T-helper 2 cell treated with Interferon-gamma antibody and Interleukin-4, amounts not matched to agents 100 ng/mL and 5 ng/mL, for 36 hours (primary cell): ENCODE results near the gene ATP8A2. TPM values are rescaled to one million over a fixed set of nuclear protein-coding genes. Genes with fewer than 3 reads are reported as not detected.

Experiments
- intact Hi-C: fragments of 100-400 bp; cut with micrococcal nuclease; formaldehyde crosslinking; loops from one replicate; pipeline ENCODE4 v1.15.1; 2023
- total RNA-seq: library from RNA; stranded (reverse); gene quantifications from 2 replicates; pipeline ENCODE4 v1.2.3, GENCODE V29; 2022

ATP8A2 gene
- total RNA-seq, 1 donor from 2014 or later, result 0.50 TPM

DNA sequence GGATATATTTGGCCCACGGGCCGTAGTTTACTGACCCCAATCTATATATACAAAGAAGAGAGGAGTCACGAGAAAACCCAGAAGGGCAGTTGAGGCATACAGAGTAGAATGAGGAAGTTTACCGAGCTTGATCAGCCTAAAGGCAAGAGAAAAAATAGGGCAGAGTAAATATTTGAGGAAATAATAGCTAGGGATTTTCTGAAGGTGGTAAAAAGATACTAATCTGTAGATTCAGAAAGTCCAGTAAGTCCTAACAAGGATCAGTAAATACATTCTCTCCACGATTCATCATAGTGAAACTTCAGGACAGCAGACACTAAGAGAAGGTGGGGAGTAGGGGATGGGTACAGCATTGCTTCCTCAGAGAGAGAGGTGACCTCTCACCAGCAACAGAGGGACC is 248.1 kb downstream of the ATP8A2 start:
- intact Hi-C loops, result no loop called here

DNA sequence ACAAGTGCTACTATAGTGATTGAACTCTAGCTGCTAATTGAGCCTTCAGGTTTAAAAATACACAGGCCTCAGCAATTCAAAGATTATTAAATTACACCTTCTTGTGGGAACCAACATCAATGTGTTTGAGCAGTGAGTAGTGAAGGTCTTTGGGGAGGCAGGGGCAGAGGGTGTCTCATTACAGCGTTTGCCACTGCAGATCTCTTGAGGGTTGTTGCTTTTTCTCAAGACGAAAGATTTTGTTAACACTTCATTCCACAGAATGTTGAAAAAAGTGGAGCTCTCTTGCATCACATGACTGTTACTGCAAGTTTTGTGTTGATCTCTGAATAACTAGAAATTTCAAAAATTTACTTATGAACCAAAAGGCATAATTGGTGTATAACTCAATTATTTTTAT is 253.6 kb downstream of the ATP8A2 start:
- intact Hi-C loops, result no loop called here

DNA sequence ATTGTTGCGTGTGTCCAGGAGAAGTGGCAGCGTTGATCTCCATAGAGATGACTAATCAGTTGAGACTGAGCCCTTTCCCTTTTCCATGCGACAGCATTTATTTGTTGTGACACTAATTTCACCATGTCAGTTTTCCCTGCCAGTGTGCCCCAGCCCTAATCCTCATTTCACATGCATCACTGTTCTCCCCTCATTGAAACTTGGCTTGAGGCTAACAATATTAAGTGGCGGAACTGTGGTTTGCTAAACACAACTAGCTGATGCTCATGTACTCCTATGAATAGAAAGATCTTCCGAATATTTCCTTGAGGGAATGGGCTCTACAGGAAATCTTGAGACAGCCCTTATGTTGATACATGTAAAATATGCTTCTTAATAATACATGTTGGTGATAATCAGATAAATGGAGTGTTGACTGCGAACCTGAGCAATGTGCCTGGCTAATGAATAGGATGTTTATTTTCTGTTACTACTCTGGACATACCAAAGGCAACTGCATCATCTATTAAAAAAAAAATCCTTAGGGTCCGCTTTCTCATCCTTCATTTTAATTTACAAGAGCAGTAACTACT is 258.6 kb downstream of the ATP8A2 start:
- intact Hi-C loops, result no loop called here

DNA sequence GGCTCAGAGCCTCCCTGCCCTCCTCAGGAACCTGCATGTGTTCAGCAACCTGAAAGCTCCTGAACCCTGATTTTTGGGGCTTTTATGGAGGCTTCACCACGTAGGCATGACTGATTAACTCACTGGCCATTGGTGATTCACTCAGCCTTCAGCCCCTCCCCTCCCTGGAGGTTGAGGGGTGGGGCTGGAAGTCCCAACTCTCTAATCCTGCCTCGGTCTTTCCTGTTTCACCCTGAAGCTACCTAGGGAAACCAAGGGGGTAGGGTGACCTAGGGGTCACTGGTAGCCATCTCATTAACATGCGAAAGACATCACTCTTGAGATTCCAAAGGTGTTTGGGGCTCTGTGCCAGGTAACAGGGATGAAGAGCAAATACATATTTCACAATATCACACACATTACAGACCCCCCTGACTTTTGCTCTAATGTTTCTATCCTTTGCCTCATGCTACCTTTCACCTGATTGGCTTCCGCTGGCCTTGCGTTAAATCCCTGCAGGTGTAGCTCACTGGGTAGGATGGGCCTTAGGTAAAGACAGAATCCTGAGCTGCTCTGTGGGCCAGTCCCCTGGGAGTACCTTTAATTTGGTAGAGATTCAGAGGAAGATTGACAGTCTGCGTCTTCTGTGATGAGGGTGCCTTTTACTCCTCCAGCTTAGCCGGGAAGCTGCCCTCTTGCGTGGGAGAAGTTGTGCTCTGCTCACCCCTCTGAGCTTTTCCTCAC is 260.6 kb downstream of the ATP8A2 start:
- intact Hi-C loops, result no loop called here

DNA sequence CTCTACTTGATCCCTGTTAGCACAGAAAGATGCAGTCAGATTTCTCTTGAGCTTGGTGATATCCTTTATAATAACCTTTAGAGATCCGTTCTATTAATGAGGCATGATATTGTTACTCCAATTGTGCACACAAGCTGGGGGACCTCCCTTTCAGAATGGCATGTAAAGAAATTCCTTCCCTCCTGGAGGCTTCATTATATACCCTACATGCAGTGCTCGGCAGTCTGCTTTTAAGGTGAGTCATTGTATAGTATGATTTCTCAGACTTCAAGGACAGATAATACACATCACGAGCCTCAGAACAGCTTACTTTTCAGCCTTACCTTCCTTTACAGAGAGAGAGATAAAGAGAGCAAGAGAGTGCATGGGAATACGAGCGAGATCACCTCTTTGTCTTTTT is 261.3 kb downstream of the ATP8A2 start:
- intact Hi-C loops, result no loop called here

DNA sequence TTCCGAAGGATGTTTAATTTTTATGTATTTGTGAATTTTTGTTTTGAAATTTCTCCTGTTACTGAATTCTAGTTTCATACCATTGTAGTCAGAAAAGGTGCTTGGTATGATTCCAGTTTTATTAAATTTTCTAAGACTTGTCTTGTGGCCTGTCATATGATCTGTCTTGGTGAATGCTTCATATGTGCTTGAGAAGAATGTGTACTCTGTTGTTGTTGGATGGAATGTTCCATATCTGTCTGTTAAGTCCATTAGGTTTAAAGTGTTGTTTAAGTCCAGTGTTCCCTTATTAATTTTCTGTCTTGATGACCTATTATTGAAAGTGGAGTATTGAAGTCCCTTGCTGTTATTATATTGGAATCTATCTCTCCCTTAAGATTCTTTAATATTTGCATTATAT is 273.9 kb downstream of the ATP8A2 start:
- intact Hi-C loops, result no loop called here

DNA sequence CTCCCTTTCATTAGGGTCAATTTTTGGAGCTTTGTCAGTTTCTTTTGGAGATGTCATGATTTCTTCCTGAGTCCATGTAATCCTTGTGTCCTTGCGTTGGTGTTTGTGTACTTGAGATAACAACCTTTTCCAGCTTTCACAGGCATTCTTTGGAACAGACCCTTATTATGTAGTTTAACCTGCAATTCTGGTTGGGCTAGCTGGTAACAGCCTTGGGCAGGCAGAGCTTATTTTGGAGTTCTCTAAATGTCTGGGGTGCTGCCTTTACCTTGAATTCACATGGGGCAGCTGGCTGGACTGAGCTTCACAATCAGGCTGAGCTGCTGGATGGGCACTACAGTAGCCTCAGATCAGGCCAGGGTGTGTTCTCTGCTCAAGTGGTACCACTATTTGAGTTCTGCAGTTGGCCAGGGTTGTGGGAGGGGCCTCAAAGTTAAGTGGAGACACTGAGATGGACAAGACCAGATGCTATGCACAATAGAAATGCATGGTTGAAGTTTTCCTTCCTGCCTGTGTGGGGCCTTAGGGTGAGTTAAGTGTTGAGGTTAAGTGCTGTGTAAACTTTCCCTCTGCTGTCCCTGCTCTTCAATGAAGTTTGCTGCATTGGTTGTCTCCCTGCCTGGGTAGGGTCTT is 277.3 kb downstream of the ATP8A2 start:
- intact Hi-C loops, result no loop called here

DNA sequence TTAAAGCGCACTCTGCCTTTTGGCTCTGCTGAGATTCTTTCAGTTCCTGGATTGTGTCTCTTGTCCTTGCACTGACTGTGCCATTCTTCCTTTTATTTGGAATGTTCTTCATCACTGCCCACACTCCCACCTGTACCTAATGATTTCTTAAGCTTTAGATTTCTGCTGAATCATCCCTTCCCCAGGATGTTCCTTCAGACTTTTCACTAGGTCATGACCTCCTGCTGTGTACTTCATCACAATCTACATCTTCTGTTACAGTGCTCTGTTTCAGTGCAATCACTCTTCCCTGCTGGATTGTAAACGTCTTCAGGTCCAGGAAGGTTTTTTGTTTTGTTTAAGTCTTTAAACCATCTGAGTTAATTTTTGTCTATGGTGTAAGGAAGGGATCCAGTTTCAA is 281.0 kb downstream of the ATP8A2 start:
- intact Hi-C loops, result no loop called here

DNA sequence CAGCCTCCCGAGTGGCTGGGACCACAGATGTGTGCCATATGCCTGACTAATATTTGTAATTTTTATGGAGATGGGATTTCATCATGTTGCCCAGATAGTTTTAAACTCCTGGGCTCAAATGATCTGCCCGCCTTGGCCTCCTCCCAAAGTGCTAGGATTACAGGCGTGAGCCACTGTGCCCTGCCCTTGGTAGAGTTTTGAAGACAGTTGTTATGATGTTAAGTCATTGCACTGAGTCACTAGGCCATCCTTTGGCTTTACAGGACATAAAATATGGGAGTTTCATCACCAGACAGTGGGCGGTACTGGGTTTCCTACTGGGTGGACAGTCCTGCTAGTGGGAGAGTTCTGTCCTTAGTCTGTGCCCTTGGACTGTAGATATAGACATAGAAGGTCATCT is 282.5 kb downstream of the ATP8A2 start:
- intact Hi-C loops, result no loop called here

DNA sequence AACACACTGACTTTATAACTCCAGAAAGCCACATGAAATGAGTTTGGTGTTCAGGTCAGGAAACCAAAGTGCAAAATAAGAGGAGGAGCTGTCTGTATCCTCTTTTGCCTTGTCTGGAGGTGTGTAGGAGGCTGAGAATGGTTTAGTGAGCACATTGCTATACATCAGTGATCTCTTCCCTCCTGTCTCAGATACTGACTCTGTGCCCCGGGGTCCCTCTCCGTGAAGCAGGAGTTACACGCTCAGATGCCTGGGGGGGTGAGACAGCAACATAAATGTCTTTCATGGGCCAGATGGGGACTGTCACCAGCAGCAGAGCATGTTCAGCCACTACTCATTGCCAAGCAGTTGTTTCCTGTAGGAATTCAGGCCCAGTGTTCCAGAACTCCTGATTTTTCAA is 285.4 kb downstream of the ATP8A2 start:
- intact Hi-C loops, result no loop called here

DNA sequence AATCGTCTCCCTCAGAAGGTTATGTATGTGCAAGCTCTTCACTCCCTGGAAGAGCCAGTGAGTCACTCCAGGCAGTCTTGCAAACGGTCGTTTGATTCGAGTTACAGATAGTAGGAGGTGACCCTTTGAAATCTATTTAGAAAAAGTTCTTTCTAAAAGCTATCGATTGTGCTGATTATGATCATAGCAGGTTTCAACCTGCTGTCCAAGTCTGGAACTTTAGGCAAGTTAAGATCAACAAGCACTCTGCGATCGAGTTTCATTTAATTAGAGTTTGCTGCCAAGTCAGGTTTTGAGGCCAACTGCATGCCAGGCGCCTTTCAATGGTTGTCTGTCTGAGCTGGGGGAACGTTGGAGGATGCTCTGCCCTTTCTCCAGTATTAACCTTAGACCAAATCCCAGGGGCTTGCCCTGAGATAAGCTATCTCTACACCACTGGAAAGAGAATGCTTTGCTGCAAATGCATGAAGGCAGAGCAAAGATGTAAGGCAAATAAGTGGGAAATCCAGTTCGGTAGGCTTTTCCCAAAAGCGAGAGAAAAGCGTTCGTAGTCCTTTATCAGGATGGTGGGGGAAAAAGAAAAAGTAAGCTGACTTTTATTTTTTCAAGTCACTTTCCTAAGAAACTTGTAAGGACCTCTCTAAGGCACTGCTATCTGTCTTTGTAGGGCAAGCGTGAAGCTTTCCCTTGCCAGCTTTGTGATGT is 287.5 kb downstream of the ATP8A2 start:
- intact Hi-C loops, result no loop called here

DNA sequence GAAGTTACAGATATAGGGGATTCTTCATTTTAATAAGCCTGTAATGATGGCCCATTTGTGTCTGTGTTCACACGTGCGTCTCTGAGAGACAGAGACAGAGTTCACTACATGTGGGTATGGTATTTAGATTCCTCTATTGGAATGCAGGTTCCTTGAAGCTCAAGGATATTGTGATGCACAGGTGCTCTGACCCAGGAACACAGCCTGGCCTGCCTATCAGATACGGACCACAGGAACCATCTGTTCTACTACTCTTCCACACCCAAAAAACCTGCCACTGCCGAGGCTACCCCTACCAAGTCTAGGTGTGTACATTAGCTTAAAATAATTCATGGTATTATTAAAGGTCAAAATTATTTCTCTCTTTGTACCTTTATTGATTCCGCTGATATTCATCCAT is 289.2 kb downstream of the ATP8A2 start:
- intact Hi-C loops, result no loop called here

DNA sequence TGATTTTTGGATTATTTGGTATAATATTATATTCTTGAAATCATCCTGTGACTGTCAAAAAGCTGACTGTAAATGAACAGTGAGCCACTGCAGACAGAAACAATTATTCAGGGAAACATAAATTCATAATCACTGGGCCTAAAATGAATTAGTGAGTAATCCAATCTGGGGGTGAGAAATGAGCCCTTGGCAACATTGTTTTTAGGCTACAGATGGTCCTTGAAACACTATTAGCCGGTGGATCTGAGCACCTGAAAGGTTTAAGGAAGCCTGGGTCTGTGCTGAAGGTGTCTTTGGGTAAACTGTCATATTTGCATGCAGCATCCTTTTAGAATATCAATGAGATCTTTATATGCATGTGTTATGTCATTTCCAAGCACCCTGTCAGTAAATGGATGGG is 290.7 kb downstream of the ATP8A2 start:
- intact Hi-C loops, result no loop called here

DNA sequence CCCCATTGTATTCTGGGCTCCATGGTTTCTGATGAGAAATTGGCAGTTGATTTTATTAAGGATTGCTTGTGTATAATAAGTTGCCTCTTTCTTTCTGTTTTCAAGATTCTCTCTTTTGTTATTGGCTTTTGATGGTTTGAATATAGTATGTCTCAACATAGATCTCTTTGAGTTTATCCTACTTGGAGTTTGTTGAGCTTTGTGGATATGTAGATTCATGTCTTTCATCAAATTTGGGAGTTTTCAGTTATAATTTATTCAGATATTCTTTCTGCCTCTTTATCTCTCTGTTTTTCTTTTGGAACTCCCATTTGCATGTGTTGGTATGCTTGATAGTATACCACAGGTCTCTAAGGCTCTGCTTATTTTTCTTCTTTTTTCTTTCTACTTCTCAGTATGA is 296.6 kb downstream of the ATP8A2 start:
- intact Hi-C loops, result no loop called here

DNA sequence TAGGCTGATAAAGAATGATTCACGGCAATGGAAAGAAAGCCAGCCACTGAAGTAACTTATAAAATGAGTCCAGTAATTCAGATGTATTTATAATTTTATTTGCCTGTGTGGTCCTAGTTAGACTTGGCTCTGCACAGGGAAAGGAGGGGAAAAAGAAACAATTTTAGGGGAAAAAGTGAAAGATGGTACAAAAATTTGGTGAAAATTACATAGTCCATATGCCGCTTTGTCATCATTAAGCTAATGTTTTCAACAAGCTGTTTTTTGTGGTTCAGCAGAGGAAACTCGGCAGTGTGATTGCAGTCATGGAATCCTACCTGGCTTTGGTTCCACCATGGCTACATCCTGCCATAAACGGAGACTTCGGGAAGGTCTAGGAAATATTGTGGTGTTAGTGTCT is 301.9 kb downstream of the ATP8A2 start:
- intact Hi-C loops, result no loop called here

DNA sequence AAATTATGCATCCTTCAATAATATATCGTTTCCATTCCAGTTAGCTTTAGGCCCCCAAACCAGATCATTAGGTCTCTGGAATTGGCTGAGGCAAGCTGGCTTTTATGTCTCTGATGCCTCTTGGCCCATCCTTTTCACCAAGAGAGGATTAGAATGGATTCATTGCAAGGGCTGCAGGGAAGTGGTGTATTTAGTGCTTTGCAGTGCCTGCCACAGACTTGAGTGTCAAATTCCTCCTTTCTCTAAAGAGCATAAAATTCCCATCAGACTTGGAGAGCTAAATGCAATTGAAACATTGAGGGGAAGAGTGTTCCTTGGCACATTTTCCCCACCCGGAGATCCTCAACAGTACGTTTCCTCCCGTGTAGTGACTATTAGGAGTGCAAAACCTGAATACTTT is 302.6 kb downstream of the ATP8A2 start:
- intact Hi-C loops, result no loop called here

DNA sequence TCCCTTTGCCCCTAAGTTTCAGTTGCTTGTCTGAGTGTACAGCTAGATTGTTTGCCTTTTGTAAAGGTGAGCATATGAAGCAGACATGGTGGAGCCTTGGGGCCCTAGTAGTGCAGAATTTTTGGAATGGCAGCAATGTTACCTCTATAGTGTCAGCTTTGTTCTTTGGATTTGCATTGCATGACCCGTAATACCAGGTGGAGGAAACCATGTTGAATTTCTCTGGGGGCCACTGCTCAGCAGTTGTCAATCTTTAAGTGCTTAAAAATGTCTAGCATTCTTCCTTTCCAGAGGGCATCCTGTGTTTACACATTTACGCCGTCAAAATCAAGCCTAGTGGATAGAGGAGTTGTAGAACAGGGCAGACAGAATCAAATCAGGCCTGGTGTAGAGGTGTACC is 303.3 kb downstream of the ATP8A2 start:
- intact Hi-C loops, result no loop called here

DNA sequence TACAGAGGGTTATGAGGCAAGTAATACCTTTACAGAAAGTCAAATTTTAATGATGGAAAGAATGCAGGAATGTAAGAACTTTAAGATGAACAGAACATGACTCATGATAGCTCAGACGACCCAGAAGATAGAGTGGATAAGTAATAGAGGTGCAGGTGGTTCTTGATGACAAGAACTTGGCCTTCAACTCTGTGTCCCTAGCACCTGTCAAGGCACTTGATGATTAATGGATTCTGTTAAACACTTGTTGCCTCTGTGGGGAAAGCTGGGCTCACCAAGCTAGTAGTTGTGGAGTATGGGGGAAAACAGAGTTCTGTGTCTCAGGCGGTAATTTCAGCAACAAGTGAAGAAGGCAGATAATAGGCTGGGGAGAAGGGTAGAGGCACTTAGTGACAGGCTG is 306.2 kb downstream of the ATP8A2 start:
- intact Hi-C loops, result no loop called here

DNA sequence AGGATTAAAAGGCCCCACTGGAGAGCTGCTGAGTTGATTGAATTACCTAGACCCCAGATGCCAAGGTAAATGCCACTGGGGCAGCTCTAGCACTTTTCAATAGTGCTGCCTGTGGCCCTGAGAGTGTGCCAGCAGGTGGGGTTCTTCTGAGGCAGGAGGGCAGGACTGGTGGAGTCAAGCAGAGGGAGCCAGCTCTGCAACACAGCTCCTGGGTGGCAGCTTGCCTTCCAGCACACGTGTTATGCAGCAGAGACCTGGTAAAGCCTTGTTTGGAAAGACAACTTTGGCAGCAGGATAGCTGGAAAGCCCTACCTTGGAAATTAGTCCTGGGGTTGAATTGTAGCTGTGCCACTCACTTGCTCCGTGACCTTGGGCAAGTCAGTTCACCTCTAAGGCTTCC is 306.6 kb downstream of the ATP8A2 start:
- intact Hi-C loops, result no loop called here

DNA sequence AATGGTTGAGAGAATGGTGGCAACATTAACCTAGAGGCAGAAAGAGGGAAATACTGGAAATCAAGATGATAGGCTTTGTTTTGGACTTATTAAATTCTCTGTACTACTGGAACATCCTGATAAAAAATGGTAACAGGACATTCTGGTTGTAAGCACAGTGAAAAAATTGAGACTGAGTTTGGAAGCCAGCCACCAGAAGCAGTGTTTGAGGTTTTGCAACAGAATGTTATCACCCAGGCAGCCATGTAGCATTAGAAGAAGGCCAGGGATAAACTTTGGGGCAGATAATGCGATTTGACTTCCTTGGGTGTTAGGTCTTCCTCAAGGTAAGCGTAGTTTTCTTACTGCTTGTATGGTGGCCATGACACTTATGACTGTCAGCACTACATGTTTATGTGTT is 307.4 kb downstream of the ATP8A2 start:
- intact Hi-C loops, result no loop called here

DNA sequence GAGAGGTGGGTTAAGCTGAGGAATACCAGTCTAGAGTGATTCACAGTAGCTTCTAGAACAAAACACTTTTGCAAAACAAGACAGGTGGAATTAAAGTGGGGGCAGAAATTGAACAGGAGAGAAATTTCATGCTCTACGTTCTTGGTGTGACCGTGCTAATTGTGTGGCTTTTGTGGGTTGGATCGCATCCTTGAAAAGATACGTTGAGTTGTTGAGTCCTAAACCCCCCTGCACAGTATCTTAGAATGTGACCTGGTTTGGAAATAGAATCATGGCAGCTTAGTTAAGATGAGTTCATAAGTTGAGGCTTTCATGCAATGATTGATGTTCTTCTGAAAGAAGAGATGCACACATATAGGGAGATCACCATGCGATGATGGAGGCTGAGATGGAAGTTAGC is 308.2 kb downstream of the ATP8A2 start:
- intact Hi-C loops, result no loop called here

DNA sequence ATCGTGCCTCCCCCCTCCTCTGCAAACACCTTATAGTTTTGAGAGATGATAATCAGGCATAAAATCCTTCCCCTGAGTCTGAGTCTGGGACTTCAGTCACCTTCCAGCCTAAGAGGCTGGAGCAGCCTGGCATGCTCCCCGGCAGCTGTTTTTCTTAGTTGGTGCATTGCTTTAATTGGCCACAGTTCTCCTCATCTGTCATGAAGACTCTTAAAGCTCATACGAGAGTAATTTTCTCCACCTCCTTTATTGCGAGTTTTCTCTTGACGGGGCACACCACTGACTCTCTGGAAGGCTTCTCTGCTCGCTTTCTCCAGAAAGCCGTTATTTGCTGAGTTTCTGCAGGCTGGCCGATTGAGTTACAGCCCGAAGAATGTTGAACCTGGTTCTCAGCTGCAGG is 310.5 kb downstream of the ATP8A2 start:
- intact Hi-C loops, result no loop called here
